Stomach (tissue), 4 donors: Measurements from ENCODE around the gene MYL7.

Source experiments
- CTCF ChIP-seq, 7 experiments: fragments of 450-650 bp in 4 of 7; fragments of 200-600 bp in 3 of 7; sonication (generic) in 3 of 7; IDR thresholded peaks; one replicate each; pipeline ENCODE4 v1.5.1; 2016 to 2019; ENCODE audit warnings: antibody characterized with exemption in 7 of 7, control low read depth in 2 of 7, mild to moderate bottlenecking in 1 of 7
- POLR2A ChIP-seq, 4 donors: fragments of 450-650 bp; IDR thresholded peaks; one replicate each; pipeline ENCODE4 v1.6.1; 2016; ENCODE audit warnings: antibody characterized with exemption in 4 of 4, control low read depth in 2 of 4, mild to moderate bottlenecking in 1 of 4, moderate library complexity in 1 of 4

- no peak for TF ChIP-seq POLR2A (IDR thresholded peaks at IDR 0.05)
- no peak for TF ChIP-seq CTCF (IDR thresholded peaks at IDR 0.05)
Measured at GRCh38 chr7:44157116-44158080, 16.3 kb upstream of the MYL7 start.
